Activated gamma-delta T cell treated with Interleukin-2 at 50 U/mL for 16 hours (primary cell): Measurements from ENCODE around the gene EDN1.

Experiments used
- DNase-seq: peaks from one replicate; pipeline ENCODE4 v3.0.0-alpha.2; 2020

The EDN1 gene

DNA sequence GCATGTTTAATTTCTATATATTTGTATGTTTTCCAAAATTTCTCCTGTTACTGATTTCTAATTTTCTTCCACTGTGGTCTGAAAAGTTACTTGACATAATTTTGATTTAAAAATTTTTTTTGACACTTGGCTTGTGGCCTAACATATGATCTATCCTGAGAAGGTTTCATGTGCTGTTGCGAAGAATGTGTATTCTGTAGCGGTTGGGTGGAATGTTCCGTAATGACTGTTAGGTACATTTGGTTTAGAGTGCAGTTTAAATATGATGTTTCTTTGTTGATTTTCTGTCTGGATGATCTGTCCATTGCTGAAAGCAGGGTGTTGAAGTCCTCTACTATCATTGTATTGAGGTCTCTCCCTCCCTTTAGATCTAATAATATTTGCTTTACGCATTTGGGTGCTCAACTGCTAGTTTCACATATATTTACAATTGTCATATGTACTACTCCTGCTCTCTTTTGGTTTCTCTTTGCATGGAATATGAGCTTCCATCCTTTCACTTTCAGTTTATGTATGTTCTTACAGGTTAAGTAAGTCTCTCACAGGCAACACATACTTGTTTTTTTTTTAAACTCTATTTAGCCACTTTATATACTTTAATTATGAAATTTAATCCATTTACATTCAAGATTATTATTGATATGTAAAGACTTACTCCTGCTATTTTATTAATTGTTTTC is 19.5 kb upstream of the EDN1 start:
- DNase-seq, result no peak

DNA sequence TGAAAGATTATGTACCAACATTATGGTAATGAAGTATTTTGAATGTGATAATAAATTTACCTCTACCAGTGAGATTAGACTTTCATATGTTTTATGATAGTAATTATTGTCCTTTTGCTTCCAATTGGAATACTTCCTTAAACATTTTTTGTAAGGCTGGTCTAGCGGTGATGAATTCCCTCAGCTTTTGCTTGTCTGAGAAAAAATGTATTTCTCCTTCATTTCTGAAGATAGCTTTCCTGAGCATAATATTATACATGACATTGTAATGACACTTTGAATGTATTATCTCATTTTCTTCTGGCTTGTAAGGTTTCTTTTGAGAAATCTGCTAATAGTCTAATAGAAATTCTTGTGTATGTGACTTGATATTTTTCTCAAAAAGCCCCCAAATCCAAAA is 18.6 kb upstream of the EDN1 start:
- DNase-seq, result no peak

DNA sequence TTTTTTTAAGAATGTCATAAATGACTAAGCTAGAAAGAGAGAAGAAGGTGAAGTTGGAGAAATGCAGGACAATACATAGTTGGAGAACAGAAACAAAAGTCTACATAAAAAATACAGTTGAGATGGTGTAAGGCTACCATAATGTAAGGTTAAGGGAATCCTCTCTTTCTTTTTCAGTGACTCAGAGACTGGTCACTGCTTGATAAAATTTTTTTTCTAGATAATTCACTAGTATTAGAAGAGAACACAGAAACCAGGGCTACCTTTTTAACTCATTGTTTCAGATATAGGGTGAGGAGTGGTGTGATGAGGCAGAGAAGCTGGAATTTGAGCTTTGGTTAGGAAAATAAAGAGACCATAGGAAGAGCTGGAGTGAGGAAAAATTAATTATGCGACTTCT is 18.2 kb upstream of the EDN1 start:
- no peak for DNase-seq

DNA sequence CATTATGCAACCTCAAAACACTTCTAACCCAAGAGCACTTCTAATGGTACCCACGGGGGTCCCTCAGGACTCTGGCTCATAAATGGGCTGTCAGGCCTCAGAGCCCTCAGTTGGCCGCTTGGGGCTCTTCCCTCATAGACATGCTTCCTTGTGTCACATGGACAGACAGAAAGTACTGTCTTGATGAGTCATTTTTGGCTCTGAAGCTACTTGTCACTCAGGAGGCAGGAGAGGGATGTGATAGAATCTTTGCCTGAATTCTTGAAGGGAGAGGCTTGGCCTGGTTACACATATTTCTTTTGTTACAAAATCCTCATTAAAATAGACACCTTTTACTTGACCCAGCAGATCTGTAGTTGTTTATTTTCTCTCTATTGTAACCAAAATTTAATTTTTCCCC is 15.1 kb upstream of the EDN1 start:
- no peak for DNase-seq

DNA sequence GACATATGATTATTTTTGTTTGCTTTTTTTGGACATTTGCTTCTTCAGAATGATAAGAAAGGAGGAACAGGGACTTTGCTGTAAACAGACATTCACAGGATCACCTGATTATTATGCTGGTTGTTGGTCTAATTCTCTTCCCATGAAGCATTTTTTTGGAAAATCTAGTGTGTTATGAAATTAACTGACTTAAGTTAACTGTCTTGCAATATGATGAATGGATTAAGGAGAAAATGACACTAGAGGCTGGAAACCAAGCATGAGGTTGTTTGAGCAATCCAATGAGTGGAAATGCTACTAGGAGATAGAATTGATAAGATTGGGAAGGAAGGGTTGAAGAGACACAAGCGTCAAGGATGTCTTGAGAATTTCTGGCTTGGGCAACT is 13.2 kb upstream of the EDN1 start:
- DNase-seq, result no peak

DNA sequence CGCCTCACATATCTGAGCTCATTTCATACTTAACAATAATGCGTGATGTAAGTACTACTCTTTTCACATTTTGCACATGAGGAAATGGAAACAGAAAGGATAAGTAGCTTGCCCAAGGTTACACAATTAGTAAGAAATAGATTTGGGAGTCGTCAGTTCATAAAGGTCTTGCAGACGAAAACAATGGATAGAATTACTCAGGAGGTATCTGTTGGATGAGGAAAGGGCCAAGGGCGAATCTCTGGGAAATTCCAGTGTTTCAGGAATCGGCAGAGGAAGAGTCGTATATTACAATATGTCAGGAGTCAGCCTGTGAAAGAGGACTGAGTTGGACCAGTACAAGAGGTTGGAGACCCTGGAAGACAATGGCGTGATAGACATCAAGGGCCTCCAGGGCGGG is 12.8 kb upstream of the EDN1 start:
- no peak for DNase-seq

DNA sequence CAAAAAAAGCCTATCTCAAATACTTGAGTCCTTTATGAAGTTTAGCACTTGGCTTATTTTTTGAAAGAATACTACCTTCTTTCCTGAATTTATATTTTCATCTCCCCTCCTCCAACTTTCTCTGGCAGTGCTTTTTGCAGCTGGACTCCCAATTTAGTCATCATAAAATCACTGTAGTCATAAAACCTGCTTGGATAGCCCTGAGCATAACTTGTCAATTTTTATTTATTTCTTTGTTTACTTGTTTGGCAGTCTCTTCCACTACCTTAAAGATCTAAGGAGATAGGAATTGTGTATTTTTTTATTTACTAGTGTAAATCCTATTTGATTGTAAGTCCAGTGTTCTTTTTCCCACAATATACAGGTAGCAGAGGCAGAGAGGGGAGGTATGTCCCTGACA is 11.2 kb upstream of the EDN1 start:
- no peak for DNase-seq

DNA sequence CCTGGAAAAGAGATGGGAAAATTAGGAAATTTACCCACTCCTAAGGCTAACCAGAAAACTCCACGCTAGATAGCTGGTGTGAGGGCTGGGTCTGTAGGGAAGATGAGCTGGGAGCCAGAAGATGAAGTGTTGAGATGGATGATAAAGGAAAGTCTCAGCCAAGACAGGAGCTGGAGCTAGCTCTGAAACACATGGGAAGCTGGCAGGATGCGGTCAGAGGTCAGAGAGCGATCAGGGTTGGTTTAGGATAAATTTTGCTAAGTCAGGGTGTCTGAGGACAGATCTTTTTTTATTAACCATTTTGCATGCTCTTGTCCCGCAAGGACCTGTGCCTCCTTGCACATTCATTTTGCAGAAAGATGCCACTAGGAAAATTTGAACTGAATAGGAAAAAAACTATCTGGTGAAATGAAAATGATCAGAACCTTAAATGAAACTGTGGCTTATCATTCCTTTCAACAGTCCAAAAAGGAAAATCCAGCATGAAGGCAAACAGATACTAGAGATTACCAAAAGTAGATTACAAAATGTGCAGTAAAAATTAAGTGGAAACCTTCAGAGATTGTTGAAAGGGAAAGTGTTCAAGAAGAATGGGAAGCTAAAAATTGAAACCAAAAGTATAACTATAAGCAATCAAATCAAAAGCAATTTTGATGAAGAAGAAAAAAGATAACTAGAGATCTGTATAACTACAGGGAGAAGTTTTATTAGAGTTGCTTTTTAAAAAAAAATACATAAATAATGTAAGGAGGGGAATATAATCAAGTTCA is 10.7 kb upstream of the EDN1 start:
- no peak for DNase-seq

DNA sequence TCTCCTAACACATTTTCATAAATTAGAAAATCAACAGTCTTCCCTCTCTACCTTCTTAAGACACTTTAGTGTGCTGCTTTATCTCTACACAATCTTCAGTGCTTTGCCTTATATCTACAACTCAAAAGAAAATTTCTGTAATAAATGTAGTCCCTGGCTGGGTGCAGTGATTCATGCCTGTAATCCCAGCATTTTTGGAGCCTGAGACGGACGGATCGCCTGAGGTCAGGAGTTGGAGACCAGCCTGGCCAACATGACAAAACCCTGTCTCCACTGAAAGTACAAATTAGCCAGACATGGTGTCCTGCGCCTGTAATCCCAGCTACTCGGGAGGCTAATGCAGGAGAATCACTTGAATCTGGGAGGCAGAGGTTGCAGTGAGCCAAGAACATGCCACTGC is 9.7 kb upstream of the EDN1 start:
- DNase-seq, result no peak

DNA sequence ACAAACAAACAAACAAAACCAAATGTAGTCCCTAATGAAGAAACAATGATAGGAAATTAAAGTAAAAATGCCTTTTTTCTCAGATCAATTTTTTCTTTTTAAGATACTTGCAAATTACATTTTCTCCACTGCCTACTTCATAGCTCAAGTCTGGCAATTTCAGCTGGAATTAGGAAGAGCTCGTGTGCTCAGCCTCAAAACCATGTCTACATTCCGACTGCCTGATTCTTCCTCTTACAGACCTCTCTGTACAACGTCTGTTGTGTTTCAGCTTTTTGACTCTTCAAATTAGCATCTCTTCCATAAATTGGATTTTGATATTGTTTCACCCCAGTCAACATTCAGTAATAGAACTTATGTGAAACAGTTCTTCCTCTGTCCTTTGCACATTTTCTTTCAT is 9.3 kb upstream of the EDN1 start:
- no peak for DNase-seq

DNA sequence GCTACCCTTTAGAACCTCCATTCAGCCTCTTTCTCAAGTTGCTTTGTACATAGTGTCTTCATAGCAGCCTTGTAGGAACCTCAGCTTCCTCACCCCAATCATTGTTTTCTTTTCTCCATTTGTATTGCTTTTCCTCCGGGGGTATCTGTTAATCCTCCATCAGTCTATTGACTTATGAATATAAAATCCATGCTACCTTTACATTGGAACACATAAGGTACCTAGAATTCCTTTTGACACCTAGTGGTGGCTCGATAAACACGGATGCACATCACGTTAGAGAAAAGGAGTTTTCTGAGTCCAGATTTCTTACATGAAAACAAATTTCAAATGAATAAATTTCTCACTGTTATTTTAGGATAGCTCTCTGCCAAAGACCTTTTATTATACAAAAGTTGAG is 6.3 kb upstream of the EDN1 start:
- DNase-seq, result no peak

DNA sequence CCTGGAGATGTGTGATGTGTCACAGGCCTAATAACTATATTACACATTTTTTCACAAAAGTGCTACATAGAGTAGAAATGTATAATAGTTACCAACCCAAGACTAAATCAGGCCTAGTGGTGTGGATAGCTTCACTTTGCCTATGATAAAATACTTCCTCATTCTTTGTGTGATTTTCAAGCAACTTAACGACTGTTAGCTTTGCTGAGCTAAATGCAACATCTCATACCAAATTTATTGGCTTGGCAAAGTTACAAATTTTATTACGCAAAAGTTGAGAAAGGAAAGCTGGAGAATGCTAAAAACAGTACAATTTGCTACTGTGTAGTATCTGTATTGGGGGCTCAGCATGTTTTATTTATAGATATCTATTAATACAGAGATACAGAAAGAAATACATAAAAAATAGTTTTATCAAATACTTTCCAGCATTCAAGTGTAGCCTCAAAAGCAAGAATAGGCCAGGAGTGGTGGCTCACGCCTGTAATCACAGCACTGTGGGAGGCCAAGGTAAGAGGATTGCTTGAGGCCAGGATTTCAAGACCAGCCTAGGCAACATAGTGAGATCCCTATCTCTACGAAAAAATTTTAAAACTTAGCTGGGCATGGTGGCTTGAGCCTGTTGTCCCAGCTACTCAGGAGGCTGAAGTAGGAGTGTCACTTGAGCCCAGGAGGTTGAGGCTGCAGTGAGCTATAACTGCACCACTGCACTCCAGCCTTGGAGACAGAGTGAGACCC is 3.6 kb upstream of the EDN1 start:
- no peak for DNase-seq

DNA sequence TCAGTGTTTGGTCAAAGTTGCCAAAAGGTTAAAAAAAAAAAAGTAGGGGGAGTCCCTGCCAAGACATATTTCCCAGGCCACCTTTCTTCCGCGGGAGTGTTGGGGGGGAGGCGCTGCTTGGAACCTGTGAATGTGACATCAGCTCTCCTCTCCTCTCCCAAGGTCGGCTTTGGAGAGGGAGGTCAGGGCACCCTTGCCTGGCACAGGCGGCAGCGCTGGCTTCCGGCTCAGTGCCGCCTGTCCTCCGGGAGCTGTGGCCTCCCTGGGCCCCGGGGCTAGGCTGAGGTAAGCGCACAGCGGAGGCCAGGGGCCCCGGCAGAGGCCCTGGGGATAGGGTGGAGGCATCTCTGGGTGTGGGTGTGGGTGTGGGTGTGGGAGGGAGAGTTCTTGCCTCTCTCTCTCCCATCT is 1.9 kb upstream of the EDN1 start:
- no peak for DNase-seq

DNA sequence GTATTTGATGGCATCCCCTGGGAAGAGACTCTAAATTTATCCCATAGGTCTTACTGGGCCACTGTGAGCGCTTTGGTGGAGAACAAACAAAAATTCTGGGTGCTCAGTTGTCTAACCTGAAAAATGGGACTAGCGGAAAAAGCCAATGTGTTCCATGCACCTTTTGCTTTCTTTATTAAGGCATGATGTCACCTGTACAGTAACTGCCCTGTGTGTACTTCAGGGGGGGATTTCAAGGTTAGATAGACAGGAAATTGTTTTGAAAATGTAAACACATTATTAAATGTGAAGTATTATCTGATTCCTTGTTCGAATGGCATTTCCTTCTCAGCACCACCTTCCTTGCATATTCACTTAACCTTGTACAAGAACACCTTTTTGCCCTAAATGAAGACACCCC is 1.2 kb upstream of the EDN1 start:
- DNase-seq, result no peak

DNA sequence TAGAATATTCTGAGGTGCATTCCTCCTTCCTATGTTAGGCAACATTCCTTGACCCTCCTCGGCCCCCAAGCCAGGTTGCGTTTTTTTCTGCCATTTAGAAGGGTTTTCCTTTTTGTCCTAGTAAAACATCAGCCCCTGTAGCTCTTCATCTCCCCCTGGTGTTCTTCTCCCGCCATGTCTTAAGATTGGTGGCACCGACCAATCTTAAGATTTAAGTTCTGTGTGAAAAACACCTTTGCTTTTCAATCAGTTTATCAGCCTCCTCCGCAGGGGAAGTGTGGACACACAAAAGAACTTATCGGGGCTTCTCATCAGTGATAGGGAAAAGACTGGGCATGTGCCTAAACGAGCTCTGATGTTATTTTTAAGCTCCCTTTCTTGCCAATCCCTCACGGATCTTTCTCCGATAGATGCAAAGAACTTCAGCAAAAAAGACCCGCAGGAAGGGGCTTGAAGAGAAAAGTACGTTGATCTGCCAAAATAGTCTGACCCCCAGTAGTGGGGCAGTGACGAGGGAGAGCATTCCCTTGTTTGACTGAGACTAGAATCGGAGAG is 719 bp upstream of the EDN1 start:
- peak; percentile 27 for DNase-seq

DNA sequence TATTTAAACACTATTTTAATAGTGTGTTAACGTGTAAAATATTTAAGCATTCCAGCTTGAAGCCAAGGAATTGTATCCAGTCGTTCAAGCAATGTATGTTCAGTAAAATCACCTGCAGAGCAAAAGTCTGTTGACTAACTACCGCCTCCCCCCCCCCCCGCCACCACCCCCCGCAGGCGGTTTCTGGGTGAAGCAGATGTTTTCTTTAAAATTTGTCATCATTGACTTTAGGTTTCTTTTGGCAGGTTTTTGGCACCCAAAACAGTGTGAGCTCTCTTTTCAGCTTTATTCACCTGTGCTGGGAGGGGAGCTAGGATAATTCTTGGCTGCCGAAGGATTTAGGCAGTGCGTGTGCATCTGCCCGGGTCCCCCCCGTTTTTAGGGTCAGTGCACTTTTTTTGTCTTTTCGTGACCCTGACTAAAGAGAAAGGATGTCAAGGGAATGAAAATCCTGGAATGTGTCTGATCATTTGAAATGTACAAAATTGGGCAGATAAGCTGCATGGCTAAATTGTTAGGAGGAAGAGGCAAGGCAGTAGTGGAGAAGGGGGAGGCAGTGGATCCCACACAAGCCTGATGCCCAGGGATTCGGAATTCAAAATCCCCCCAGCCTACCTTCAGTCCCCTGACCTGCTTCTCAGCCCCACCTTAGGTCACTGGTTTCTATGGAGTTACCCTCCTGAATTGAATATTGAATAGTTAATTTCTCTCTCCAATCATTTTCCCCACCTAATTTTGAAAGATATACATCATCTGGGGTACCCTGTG is 1.1 kb downstream of the EDN1 start:
- DNase-seq, result no peak

DNA sequence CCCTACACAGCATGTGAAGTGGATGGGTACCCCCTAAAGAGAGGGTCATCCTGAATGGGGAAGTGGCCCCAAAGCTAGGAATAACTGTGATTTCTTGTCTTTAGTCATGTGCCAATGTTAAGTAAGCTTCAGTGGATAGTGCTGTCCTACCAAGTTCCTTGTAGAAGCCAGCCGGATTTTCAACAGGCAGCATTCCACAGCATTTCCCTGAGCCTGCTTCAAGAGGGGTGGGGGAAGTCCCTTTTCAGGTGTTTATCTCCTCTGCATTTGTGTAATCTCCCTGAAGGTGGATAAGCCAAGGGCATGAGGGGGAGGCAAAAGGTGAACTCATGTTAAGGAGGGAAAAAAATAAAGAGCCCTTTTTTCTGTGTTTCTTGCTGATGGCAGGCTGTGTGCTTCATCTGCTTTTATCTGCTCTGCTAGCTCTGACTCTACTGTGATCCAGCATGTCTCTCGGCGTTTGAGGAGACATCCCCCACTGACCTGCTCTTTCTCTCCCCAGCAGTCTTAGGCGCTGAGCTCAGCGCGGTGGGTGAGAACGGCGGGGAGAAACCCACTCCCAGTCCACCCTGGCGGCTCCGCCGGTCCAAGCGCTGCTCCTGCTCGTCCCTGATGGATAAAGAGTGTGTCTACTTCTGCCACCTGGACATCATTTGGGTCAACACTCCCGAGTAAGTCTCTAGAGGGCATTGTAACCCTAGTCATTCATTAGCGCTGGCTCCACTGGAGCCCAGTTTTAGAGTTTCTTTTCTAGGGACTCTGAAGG is 1.9 kb downstream of the EDN1 start:
- no peak for DNase-seq

DNA sequence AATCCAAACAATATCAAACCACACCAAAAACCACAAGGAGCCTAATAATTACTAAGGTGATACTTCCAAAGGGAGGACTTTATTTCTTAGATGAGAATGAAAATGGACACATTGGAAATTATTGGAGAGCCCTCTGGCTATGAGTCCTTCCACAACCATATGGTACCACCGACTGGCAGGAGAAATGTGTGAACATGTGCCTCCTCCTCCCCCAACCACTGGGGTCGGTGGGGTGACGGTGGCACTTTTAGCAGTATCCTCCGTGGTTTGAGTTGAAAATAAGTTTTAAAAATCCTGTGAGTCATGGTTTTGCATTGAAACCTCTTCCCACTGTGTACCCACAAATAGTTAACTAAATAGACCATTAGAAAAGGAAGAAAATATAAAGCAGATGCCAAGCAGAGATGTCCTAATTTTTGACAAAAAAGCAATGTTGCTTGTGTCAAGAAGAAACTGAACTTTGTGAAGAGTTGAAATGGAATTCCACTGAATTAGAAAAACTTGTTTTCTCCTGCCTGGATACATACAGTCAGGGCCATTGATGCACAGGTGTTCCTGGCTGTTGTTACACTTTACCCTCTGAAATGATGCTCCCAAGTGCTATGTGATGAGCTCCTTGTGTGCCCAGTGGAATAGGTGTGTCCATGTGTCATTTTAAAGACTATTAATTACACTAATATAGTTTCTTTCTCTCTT is 3.2 kb downstream of the EDN1 start:
- no peak for DNase-seq

DNA sequence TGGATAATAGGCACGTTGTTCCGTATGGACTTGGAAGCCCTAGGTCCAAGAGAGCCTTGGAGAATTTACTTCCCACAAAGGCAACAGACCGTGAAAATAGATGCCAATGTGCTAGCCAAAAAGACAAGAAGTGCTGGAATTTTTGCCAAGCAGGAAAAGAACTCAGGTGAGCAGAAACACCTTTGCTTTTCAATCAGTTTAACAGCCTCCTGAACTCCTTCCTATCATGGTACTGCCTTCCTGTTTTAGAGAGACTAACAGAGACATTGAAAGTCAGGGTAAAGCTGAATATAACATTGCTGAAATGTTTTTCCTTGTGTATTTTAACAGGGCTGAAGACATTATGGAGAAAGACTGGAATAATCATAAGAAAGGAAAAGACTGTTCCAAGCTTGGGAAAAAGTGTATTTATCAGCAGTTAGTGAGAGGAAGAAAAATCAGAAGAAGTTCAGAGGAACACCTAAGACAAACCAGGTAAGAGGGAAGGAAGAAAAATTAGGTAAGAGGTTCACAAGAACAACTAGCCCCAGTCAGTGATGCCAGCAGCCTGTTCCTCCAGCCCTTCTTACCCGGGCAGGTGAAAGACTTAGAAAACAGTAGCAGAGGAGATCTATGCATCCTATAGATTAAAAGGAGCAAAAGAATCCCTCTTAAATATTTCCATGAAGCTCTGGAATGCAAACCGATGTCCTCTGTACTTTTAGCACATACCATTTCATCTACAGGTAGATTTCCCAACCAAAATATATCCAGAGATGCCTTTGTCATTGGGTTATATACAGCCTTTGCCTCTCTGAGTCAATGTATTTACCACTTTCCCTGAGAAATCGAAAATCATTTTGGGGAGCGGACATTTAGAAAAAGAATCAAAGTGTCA is 4.0 kb downstream of the EDN1 start:
- DNase-seq, result no peak

DNA sequence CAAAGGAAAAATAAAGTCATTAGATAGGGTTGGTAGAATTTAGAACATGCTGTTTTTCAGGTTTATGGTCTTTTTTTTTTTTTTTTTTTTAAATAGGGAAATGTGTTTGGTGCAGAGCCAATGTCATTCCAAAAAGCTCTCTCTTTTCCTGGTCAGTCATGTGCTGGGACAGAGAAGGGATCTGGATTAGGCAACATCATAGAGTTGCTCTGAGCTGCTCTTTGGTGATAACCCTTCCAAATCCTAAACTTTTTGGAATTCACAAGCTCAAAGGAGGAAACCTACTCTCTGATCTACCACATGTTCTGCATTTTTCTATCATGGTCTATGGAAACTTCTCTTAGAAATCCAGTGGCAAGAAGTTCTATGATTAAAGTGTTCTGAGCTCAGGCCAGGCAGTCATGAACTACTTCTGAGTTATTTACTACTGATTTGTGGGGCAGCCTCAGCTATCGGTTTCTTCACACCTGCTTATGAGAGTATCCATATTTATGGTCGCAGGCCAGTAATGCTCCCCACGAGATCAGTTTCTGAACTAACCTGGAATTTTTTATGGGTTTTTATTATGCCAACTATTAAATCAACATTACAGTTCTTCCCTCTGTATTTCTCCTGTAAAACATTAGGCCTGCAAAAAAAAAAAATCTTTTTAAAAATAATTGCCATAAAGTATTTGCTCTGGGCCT is 4.8 kb downstream of the EDN1 start:
- DNase-seq, result no peak
